B cell (primary cell): ENCODE measurements around the gene GIMAP2. TPM values are rescaled to one million over a fixed set of nuclear protein-coding genes. Genes with fewer than 3 reads are reported as not detected.

ENCODE experiments used
- ATAC-seq: fragments of 200-7000 bp; cut with Tn5 transposase; one replicate; pipeline ENCODE4 v1.10.0; 2021; ENCODE audit warnings: low read depth, mild to moderate bottlenecking, moderate number of reproducible peaks, moderate library complexity
- CTCF ChIA-PET: fragments of 350-600 bp; sonication (Branson Sonifier 250); formaldehyde crosslinking; loops from one replicate; lab custom pipeline; 2021; ENCODE audit warnings: antibody characterized with exemption, inconsistent platforms; lab: Charles Lee
- POLR2A ChIA-PET: fragments of 350-600 bp; sonication (Branson Sonifier 250); formaldehyde crosslinking; loops from one replicate; lab custom pipeline; 2021; ENCODE audit warnings: antibody characterized with exemption; lab: Charles Lee
- DNase-seq: peaks from one replicate; pipeline ENCODE4 v3.0.0; 2013
- H2AFZ ChIP-seq: 2 replicates; pipeline ENCODE4 v1.6.1; 2012; ENCODE audit warnings: mild to moderate bottlenecking, low read depth, low read length; ENCODE audit not compliant: insufficient read depth, poor library complexity, severe bottlenecking
- H3K27ac ChIP-seq, 2 donors: 1 replicate in 1 of 2; 2 replicates in 1 of 2; pipeline ENCODE4 v1.5.1; 2012 to 2013; ENCODE audit warnings: low read length in 2 of 2, mild to moderate bottlenecking in 2 of 2, moderate library complexity in 1 of 2
- H3K27me3 ChIP-seq, 4 experiments: fragments of 200-600 bp in 1 of 4; sonication (generic) in 1 of 4; replicated peaks in 1 of 4; 1 replicate in 2 of 4; 2 replicates in 2 of 4; pipeline versions ENCODE4 v1.6.1 to v1.7.0; 2013 to 2016; ENCODE audit warnings: low read length in 3 of 4, mild to moderate bottlenecking in 2 of 4, mixed read lengths in 1 of 4, moderate library complexity in 1 of 4; ENCODE audit not compliant: insufficient read depth in 4 of 4, control insufficient read depth in 3 of 4; ENCODE audit errors: control extremely low read depth in 1 of 4
- H3K36me3 ChIP-seq, 2 experiments: replicated peaks in 1 of 2; 1 replicate in 1 of 2; 2 replicates in 1 of 2; pipeline versions ENCODE4 v1.6.1 to v1.7.1; 2013; ENCODE audit warnings: low read length in 1 of 2; ENCODE audit not compliant: insufficient read depth in 2 of 2, control insufficient read depth in 1 of 2; ENCODE audit errors: control extremely low read depth in 1 of 2, extremely low read depth in 1 of 2
- H3K4me1 ChIP-seq, 2 donors: fragments of 200-600 bp in 1 of 2; sonication (generic) in 1 of 2; 1 replicate in 1 of 2; 2 replicates in 1 of 2; pipeline versions ENCODE4 v1.5.1 to v1.6.1; 2013 to 2017; ENCODE audit warnings: low read length in 2 of 2; ENCODE audit not compliant: control insufficient read depth in 2 of 2, insufficient read depth in 2 of 2
- H3K4me2 ChIP-seq: replicated peaks from 2 replicates; pipeline ENCODE3; 2012; ENCODE audit warnings: mild to moderate bottlenecking, low read depth, low read length; ENCODE audit not compliant: poor library complexity, severe bottlenecking
- H3K4me3 ChIP-seq, 5 experiments: fragments of 200-600 bp in 1 of 5; sonication (generic) in 1 of 5; 1 replicate in 3 of 5; 2 replicates in 2 of 5; pipeline versions ENCODE4 v1.5.1 to v1.7.0; 2011 to 2016; ENCODE audit warnings: low read length in 4 of 5, mild to moderate bottlenecking in 4 of 5, low read depth in 2 of 5, control low read depth in 1 of 5, moderate library complexity in 1 of 5; ENCODE audit not compliant: insufficient read depth in 1 of 5; ENCODE audit errors: control extremely low read depth in 1 of 5, extremely low read depth in 1 of 5
- H3K79me2 ChIP-seq: fragments of 200-600 bp; sonication (generic); one replicate; pipeline ENCODE4 v1.6.0; 2016; ENCODE audit warnings: low read length; ENCODE audit not compliant: control insufficient read depth, insufficient read depth
- H3K9ac ChIP-seq: fragments of 200-600 bp; sonication (generic); 2 replicates; pipeline ENCODE4 v1.6.1; 2017; ENCODE audit warnings: mild to moderate bottlenecking, low read length, moderate library complexity
- H3K9me3 ChIP-seq, 3 donors: one replicate each; pipeline versions ENCODE4 v1.6.1 to v1.7.1; 2013; ENCODE audit warnings: low read length in 2 of 3; ENCODE audit not compliant: control insufficient read depth in 2 of 3, insufficient read depth in 1 of 3; ENCODE audit errors: control extremely low read depth in 1 of 3
- H4K20me1 ChIP-seq: 2 replicates; pipeline ENCODE4 v1.6.0; 2012; ENCODE audit warnings: mild to moderate bottlenecking, low read length; ENCODE audit not compliant: insufficient read depth, control insufficient read depth, poor library complexity, severe bottlenecking
- H3K27ac Mint-ChIP-seq: one replicate; pipeline ENCODE4 v1.8.0; 2021; ENCODE audit warnings: mixed read lengths
- H3K27me3 Mint-ChIP-seq: one replicate; pipeline ENCODE4 v1.8.0; 2021; ENCODE audit warnings: mixed read lengths
- H3K4me1 Mint-ChIP-seq: one replicate; pipeline ENCODE4 v1.8.0; 2021; ENCODE audit warnings: mixed read lengths
- H3K4me3 Mint-ChIP-seq: one replicate; pipeline ENCODE4 v1.8.0; 2021; ENCODE audit warnings: mixed read lengths
- H3K9me3 Mint-ChIP-seq: one replicate; pipeline ENCODE4 v1.8.0; 2022; ENCODE audit warnings: mixed read lengths; ENCODE audit not compliant: insufficient read depth
- EZH2 ChIP-seq: IDR thresholded peaks from 2 replicates; pipeline ENCODE4 v1.6.1; 2012; ENCODE audit warnings: borderline replicate concordance, low read depth, mild to moderate bottlenecking, moderate library complexity, low read length; ENCODE audit not compliant: insufficient read depth, poor library complexity, severe bottlenecking
- WGBS: methylation state at CpG from one replicate; pipeline ENCODE4 v1.1.5; 2013; ENCODE audit warnings: missing lambda C conversion rate; ENCODE audit not compliant: insufficient coverage; 5-methylcytosine and 5-hydroxymethylcytosine counted together
- intact Hi-C: fragments of 100-400 bp; cut with micrococcal nuclease; formaldehyde crosslinking; loops from one replicate; pipeline ENCODE4 v1.10.0; 2022
- polyA plus RNA-seq: library from polyadenylated mRNA; depleted of rRNA; stranded (reverse); fragments of >200 nt; gene quantifications from 2 replicates; pipeline ENCODE4 v1.2.3, GENCODE V29; 2012
- total RNA-seq, 2 donors: library from RNA; stranded (reverse); fragments of 120-200 nt in 1 of 2; gene quantifications; 1 replicate in 1 of 2; 2 replicates in 1 of 2; pipeline versions ENCODE4 v1.2.3 to v1.2.4, GENCODE V29; 2013 to 2022
- TF ChIP-seq, protein P1 (sequence below): fragments of 200-600 bp; IDR thresholded peaks from one replicate; pipeline ENCODE4 v1.8.0; 2022; ENCODE audit warnings: antibody characterized with exemption, mild to moderate bottlenecking

The GIMAP2 gene
- total and polyA plus RNA-seq, 2 donors (not counting 1 experiment from before 2014, with no cell fraction given): 13.2 to 18.1 TPM

DNA sequence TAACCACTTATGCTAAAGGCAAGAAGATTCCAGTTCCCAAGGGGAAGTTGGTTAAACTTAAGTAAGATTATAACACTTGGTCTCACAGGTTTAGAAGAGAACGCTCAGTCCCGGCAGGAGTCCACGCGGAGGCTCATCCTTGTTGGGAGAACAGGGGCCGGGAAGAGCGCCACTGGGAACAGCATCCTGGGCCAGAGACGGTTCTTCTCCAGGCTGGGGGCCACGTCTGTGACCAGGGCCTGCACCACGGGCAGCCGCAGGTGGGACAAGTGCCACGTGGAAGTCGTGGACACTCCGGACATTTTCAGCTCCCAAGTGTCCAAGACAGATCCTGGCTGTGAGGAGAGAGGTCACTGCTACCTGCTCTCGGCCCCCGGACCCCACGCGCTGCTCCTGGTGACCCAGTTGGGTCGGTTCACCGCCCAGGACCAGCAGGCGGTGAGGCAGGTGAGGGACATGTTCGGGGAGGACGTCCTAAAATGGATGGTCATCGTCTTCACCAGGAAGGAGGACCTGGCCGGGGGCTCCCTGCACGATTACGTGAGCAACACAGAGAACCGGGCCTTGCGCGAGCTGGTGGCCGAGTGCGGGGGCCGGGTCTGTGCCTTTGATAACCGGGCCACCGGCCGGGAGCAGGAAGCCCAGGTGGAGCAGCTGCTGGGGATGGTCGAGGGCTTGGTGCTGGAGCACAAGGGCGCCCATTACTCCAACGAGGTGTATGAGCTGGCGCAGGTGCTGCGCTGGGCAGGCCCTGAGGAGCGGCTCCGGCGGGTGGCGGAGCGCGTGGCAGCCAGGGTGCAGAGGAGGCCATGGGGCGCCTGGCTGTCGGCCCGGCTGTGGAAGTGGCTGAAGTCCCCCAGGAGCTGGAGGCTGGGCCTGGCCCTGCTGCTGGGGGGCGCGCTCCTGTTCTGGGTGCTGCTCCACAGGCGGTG lies 34.7 kb downstream of the GIMAP2 start:
- no peaks in the 10 kb centered on the region for H3K27me3 Mint-ChIP-seq
- WGBS: 96% methylated on average over 52 of the region's 52 CpGs
- peaks cover 15% of the 10 kb centered on the region for H3K4me1 Mint-ChIP-seq

DNA sequence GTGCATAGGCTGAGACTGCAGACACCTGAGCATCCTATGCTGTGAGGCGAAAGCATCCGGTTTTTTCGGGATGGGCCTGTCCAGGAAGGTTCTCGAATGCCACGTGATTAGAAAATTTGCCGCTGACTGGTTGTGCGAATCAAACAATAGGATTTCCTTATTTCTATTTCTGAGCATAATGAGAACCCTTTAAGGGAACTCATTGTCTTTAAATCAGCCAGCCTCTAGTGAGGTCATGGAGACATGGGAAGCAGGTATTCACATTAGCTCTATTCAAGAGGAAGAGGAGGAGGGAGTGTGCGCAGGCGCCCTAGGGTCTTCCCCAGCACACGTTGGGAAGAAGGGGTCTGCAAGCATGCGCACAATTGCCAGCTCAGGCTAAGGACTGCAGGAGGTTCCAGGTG lies 36.5 kb downstream of the GIMAP2 start:
- no peak overlapping the region for H3K4me3 Mint-ChIP-seq
- TF ChIP-seq, protein P1, sequence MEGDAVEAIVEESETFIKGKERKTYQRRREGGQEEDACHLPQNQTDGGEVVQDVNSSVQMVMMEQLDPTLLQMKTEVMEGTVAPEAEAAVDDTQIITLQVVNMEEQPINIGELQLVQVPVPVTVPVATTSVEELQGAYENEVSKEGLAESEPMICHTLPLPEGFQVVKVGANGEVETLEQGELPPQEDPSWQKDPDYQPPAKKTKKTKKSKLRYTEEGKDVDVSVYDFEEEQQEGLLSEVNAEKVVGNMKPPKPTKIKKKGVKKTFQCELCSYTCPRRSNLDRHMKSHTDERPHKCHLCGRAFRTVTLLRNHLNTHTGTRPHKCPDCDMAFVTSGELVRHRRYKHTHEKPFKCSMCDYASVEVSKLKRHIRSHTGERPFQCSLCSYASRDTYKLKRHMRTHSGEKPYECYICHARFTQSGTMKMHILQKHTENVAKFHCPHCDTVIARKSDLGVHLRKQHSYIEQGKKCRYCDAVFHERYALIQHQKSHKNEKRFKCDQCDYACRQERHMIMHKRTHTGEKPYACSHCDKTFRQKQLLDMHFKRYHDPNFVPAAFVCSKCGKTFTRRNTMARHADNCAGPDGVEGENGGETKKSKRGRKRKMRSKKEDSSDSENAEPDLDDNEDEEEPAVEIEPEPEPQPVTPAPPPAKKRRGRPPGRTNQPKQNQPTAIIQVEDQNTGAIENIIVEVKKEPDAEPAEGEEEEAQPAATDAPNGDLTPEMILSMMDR: no peak
- TF ChIP-seq EZH2: no peak
- Histone ChIP-seq H3K9me3 (no peaks in the 10 kb centered on the region), H4K20me1 (no peaks in the 10 kb centered on the region), H3K4me1 (peaks cover 2 to 3% of the 10 kb centered on the region in 2 donors), H3K36me3 (peaks cover 0 to 5% of the 10 kb centered on the region in 2 experiments), H3K27me3 (no peaks in the 10 kb centered on the region), H2AFZ (no peak overlapping the region), H3K4me3 (no peak overlapping the region), H3K27ac (no peak overlapping the region), H3K9ac (no peak overlapping the region), H3K4me2 (no peak overlapping the region), H3K79me2 (no peaks in the 10 kb centered on the region)
- ChIA-PET CTCF (no interaction called here), POLR2A (no interaction called here)
- H3K27me3 Mint-ChIP-seq: peaks cover 8% of the 10 kb centered on the region
- no peak overlapping the region for H3K27ac Mint-ChIP-seq
- H3K9me3 Mint-ChIP-seq: no peaks in the 10 kb centered on the region
- 96% methylated on average over 7 of the region's 11 CpGs for WGBS
- peaks cover 2% of the 10 kb centered on the region for H3K4me1 Mint-ChIP-seq
- intact Hi-C loops: no loop called here
- DNase-seq (no peak), ATAC-seq (no peak)

More for the DNA sequence above, 34.7 kb downstream of the GIMAP2 start:
- Histone ChIP-seq H2AFZ (no peak overlapping the region), H3K4me1 (peaks cover 17 to 18% of the 10 kb centered on the region in 2 donors), H3K79me2 (no peaks in the 10 kb centered on the region), H3K9me3 (no peaks in the 10 kb centered on the region), H3K9ac (no peak overlapping the region), H3K27me3 (no peaks in the 10 kb centered on the region), H4K20me1 (no peaks in the 10 kb centered on the region), H3K36me3 (peaks cover 0 to 5% of the 10 kb centered on the region in 2 experiments), H3K4me2 (no peak overlapping the region), H3K27ac (no peak overlapping the region), H3K4me3 (no peak overlapping the region)
- Mint-ChIP-seq H3K9me3 (no peaks in the 10 kb centered on the region), H3K27ac (no peak overlapping the region), H3K4me3 (no peak overlapping the region)
- CTCF ChIA-PET: no interaction called here
- ATAC-seq (no peak), DNase-seq (no peak)
- intact Hi-C loops: no loop called here
- POLR2A ChIA-PET: no interaction called here
- TF ChIP-seq EZH2: no peak
- TF ChIP-seq, protein P1: no peak
